Measurements from ENCODE around the gene TNFAIP8L2.
A peak's percentile ranks its signal among the peaks of the same experiment; 100 is the strongest.

TNFAIP8L2 gene

GRCh38 chr1:151196292-151196800, 39.9 kb downstream of the TNFAIP8L2 start:
- Histone ChIP-seq H3K4me2 (ENCODE audit: low read length, poor library complexity, severe bottlenecking) (peak overlapping the region; percentile 22), H3K79me1 (replicated peaks; ENCODE audit: low read length, poor library complexity, severe bottlenecking) (peaks cover 7% of the 10 kb centered on the region), H3K23ac (ENCODE audit: low read length in 2 of 2) (no peak overlapping the region), H2AFZ (ENCODE audit: low read depth, low read length) (no peak overlapping the region), H3K4ac (ENCODE audit: low read depth in 1 of 2, low read length in 2 of 2) (peak overlapping the region in 1 of 2 experiments; percentile 49), H3K36me3 (ENCODE audit: control insufficient read depth in 1 of 2, insufficient read depth in 2 of 2, low read depth in 1 of 2, low read length in 2 of 2) (no peaks in the 10 kb centered on the region), H3K9me3 (ENCODE audit: control insufficient read depth, low read length) (no peaks in the 10 kb centered on the region), H3K14ac (ENCODE audit: low read length in 2 of 2) (no peak overlapping the region), H3K18ac (ENCODE audit: low read depth in 1 of 2, low read length in 2 of 2) (no peak overlapping the region), H3K4me3 (ENCODE audit: insufficient read depth in 1 of 2, low read depth in 1 of 2, low read length in 2 of 2) (peak overlapping the region in 1 of 2 experiments; percentile 52), H3K4me1 (ENCODE audit: control insufficient read depth, insufficient read depth, low read depth, low read length) (peaks cover 6% of the 10 kb centered on the region), H4K8ac (ENCODE audit: low read length) (no peak overlapping the region), H3K27me3 (ENCODE audit: control insufficient read depth in 1 of 2, insufficient read depth in 1 of 2, low read length in 2 of 2) (no peaks in the 10 kb centered on the region), H2BK12ac (ENCODE audit: low read length in 2 of 2) (no peak overlapping the region), H3K27ac (ENCODE audit: low read length, poor library complexity, severe bottlenecking) (peak overlapping the region; percentile 87), H4K91ac (ENCODE audit: low read length) (no peak overlapping the region), H2BK5ac (ENCODE audit: low read depth, low read length, poor library complexity, severe bottlenecking) (no peak overlapping the region), H2BK15ac (ENCODE audit: low read depth, poor library complexity, severe bottlenecking) (no peak overlapping the region), H2BK120ac (ENCODE audit: low read depth, low read length) (peak overlapping the region; percentile 34), H2AK5ac (ENCODE audit: low read length, severe bottlenecking) (peak overlapping the region; percentile 33), H3K9ac (ENCODE audit: low read length) (peak overlapping the region; percentile 86)
- 61% methylated on average over 13 of the region's 14 CpGs for WGBS
- peak; percentile 89 for DNase-seq

DNA sequence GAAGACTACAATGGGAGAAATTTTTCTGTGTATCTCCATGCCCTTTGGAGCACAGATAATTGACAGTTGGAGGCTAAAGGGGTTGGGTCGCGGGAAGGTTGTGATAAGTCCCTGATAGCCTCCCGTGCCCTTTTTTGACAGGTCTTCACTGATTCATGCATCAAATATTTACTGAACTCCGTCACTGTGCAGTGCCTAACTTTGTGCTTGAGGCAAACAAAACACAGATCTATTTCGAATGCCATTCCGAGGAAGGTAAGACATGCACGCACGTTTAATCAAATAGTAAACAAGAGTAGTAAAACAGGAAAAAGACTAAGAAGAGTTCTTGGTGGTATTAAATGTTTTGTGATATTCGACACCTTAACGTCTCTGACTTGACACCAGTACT, 41.4 kb downstream of the TNFAIP8L2 start:
- Histone ChIP-seq H3K36me3 (ENCODE audit: control insufficient read depth in 1 of 2, insufficient read depth in 2 of 2, low read depth in 1 of 2, low read length in 2 of 2) (peaks cover 6 to 12% of the 10 kb centered on the region in 2 experiments), H3K14ac (ENCODE audit: low read length in 2 of 2) (no peak overlapping the region), H4K91ac (ENCODE audit: low read length) (no peak overlapping the region), H2AFZ (ENCODE audit: low read depth, low read length) (peak overlapping the region; percentile 69), H3K9ac (ENCODE audit: low read length) (peak overlapping the region; percentile 95), H3K4me1 (ENCODE audit: control insufficient read depth, insufficient read depth, low read depth, low read length) (peaks cover 12% of the 10 kb centered on the region), H3K23ac (ENCODE audit: low read length in 2 of 2) (no peak overlapping the region), H3K27ac (ENCODE audit: low read length, poor library complexity, severe bottlenecking) (peak overlapping the region; percentile 79), H2AK5ac (ENCODE audit: low read length, severe bottlenecking) (peak overlapping the region; percentile 95), H2BK120ac (ENCODE audit: low read depth, low read length) (no peak overlapping the region), H3K79me1 (replicated peaks; ENCODE audit: low read length, poor library complexity, severe bottlenecking) (peaks cover 7% of the 10 kb centered on the region), H2BK5ac (ENCODE audit: low read depth, low read length, poor library complexity, severe bottlenecking) (no peak overlapping the region), H2BK15ac (ENCODE audit: low read depth, poor library complexity, severe bottlenecking) (no peak overlapping the region), H3K9me3 (ENCODE audit: control insufficient read depth, low read length) (no peaks in the 10 kb centered on the region), H3K18ac (ENCODE audit: low read depth in 1 of 2, low read length in 2 of 2) (no peak overlapping the region), H4K8ac (ENCODE audit: low read length) (peak overlapping the region; percentile 33), H3K4ac (ENCODE audit: low read depth in 1 of 2, low read length in 2 of 2) (no peak overlapping the region), H3K27me3 (ENCODE audit: control insufficient read depth in 1 of 2, insufficient read depth in 1 of 2, low read length in 2 of 2) (no peaks in the 10 kb centered on the region), H3K4me2 (ENCODE audit: low read length, poor library complexity, severe bottlenecking) (peak overlapping the region; percentile 70), H2BK12ac (ENCODE audit: low read length in 2 of 2) (no peak overlapping the region), H3K4me3 (ENCODE audit: insufficient read depth in 1 of 2, low read depth in 1 of 2, low read length in 2 of 2) (peak overlapping the region in 1 of 2 experiments; percentile 92)
- no peak for DNase-seq
- WGBS, result 19% methylated on average over 10 of the region's 10 CpGs

GRCh38 chr1:151198254-151199127, 42.0 kb downstream of the TNFAIP8L2 start, which contains the start of gene PIP5K1A:
Gene PIP5K1A, plus strand, starts transcription at chr1:151198552. Its CDS starts 445 bp downstream, at chr1:151198997.
- Histone ChIP-seq H3K36me3 (ENCODE audit: control insufficient read depth in 1 of 2, insufficient read depth in 2 of 2, low read depth in 1 of 2, low read length in 2 of 2) (peaks cover 12 to 18% of the 10 kb centered on the region in 2 experiments), H3K79me1 (replicated peaks; ENCODE audit: low read length, poor library complexity, severe bottlenecking) (peaks cover 7% of the 10 kb centered on the region), H2BK120ac (ENCODE audit: low read depth, low read length) (peak within 1 kb of the TSS; percentile 29), H4K8ac (ENCODE audit: low read length) (peak within 1 kb of the TSS; percentile 90), H3K4me1 (ENCODE audit: control insufficient read depth, insufficient read depth, low read depth, low read length) (peaks cover 12% of the 10 kb centered on the region), H3K27ac (ENCODE audit: low read length, poor library complexity, severe bottlenecking) (peak within 1 kb of the TSS; percentile 99), H3K23ac (ENCODE audit: low read length in 2 of 2) (peak within 1 kb of the TSS; percentile 49 to 78), H3K18ac (ENCODE audit: low read depth in 1 of 2, low read length in 2 of 2) (peak within 1 kb of the TSS; percentile 96 to 99), H2AK5ac (ENCODE audit: low read length, severe bottlenecking) (peak within 1 kb of the TSS; percentile 100), H3K9ac (ENCODE audit: low read length) (peak within 1 kb of the TSS; percentile 95), H2BK5ac (ENCODE audit: low read depth, low read length, poor library complexity, severe bottlenecking) (peak within 1 kb of the TSS; percentile 94), H3K4me2 (ENCODE audit: low read length, poor library complexity, severe bottlenecking) (peak within 1 kb of the TSS; percentile 76), H2BK12ac (ENCODE audit: low read length in 2 of 2) (peak within 1 kb of the TSS in 1 of 2 experiments; percentile 29), H3K27me3 (ENCODE audit: control insufficient read depth in 1 of 2, insufficient read depth in 1 of 2, low read length in 2 of 2) (no peaks in the 10 kb centered on the region), H4K91ac (ENCODE audit: low read length) (peak within 1 kb of the TSS; percentile 53), H2BK15ac (ENCODE audit: low read depth, poor library complexity, severe bottlenecking) (peak within 1 kb of the TSS; percentile 86), H3K4me3 (ENCODE audit: insufficient read depth in 1 of 2, low read depth in 1 of 2, low read length in 2 of 2) (peak within 1 kb of the TSS; percentile 92), H3K9me3 (ENCODE audit: control insufficient read depth, low read length) (no peaks in the 10 kb centered on the region), H3K14ac (ENCODE audit: low read length in 2 of 2) (peak within 1 kb of the TSS in 1 of 2 experiments; percentile 73), H2AFZ (ENCODE audit: low read depth, low read length) (peak within 1 kb of the TSS; percentile 69), H3K4ac (ENCODE audit: low read depth in 1 of 2, low read length in 2 of 2) (peak within 1 kb of the TSS; percentile 57 to 83)
- DNase-seq, result peak; percentile 99
- under 1% methylated on average over 60 of the region's 60 CpGs for WGBS

Data from mesenchymal stem cell (in vitro differentiated cells and primary cell).